ENCODE data around the gene CDHR2.

CDHR2 gene, protein sequence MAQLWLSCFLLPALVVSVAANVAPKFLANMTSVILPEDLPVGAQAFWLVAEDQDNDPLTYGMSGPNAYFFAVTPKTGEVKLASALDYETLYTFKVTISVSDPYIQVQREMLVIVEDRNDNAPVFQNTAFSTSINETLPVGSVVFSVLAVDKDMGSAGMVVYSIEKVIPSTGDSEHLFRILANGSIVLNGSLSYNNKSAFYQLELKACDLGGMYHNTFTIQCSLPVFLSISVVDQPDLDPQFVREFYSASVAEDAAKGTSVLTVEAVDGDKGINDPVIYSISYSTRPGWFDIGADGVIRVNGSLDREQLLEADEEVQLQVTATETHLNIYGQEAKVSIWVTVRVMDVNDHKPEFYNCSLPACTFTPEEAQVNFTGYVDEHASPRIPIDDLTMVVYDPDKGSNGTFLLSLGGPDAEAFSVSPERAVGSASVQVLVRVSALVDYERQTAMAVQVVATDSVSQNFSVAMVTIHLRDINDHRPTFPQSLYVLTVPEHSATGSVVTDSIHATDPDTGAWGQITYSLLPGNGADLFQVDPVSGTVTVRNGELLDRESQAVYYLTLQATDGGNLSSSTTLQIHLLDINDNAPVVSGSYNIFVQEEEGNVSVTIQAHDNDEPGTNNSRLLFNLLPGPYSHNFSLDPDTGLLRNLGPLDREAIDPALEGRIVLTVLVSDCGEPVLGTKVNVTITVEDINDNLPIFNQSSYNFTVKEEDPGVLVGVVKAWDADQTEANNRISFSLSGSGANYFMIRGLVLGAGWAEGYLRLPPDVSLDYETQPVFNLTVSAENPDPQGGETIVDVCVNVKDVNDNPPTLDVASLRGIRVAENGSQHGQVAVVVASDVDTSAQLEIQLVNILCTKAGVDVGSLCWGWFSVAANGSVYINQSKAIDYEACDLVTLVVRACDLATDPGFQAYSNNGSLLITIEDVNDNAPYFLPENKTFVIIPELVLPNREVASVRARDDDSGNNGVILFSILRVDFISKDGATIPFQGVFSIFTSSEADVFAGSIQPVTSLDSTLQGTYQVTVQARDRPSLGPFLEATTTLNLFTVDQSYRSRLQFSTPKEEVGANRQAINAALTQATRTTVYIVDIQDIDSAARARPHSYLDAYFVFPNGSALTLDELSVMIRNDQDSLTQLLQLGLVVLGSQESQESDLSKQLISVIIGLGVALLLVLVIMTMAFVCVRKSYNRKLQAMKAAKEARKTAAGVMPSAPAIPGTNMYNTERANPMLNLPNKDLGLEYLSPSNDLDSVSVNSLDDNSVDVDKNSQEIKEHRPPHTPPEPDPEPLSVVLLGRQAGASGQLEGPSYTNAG (N-terminal part only)

DNA sequence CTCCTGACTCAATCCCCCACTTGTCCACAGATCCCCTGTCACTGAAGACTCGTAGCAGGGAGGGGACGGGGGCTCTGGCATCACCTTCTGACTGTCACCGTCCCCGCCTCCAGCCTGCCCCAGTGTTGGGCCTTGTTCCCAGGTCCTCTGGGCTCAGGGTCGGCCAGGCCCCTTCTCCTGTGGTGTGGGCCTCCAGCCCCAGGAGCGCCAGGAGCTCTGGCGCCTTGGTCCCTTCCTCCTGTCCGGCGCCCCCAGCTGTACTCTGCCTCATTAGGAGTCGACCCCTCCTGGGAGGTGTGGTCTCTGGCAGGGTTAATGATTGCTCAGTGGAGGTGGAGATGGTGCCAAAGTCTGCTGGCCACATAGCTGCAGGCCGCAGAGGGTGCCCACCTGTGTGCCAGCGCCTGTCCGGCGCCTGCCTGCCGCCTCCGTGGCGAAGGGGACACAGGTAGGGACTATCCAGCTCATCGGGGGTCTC, at the start of gene CDHR2:
CDHR2 (plus strand) TSS at position 376 of the 478 bp plus-strand sequence. CDS start 16,011 bp downstream, outside the sequence.
- no peak for DNase-seq

DNA sequence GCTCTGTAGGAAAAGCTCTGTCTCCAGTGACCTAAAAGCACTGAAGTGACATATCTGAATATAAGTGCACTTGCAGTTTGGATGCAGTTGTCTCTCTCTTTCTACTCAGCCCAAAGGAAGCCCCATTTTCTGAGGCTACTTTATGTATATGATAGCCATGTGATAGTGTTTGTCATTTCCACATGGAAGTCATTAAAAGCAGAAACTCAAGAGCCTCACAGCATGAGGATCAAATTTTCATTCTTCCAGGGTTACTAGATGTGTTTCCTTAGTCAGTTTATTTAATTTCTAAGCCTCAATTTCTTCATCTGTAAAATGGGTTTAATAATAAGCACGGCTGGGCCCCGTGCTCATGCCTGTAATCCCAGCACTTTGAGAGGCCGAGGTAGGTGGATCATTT, 48.6 kb upstream of the CDHR2 start:
- no peak for DNase-seq

DNA sequence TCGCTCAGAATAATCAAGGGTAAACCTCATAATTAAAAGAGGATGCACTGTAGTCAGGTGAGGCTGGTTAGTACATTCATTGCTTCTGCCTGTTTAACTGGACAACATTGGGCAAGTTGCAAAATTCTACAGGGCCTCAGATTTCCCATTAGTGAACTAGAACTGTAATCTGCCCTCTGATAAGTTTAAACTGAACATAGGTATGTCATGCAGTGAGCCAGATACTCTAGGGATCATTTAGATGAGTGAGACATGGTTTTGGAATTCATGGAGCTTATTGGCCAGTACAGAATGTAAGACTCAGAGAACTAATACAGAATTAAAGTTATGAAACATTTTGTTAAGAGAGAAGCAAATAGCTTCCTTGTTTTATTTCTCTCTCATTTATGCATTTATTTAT, 47.8 kb upstream of the CDHR2 start:
- no peak for DNase-seq

DNA sequence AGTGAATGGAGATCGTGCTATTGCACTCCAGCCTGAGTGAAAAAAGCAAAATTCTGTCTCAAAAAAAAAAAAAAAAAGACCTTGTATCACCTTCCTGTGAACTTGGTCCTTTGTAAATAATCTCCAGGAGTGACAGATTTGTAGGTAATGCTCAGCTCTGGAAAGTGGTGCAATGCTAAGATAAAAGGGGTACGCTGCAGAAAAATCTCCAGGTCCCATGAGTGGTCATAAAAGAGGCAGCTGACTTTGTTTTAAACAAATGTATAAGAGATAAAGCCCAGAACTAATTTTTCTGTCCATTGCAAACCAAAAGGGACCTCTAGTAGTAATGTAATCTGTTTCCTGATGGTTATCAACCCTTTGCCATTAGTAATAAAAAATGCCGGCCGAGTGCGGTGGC, 45.6 kb upstream of the CDHR2 start:
- no peak for DNase-seq

DNA sequence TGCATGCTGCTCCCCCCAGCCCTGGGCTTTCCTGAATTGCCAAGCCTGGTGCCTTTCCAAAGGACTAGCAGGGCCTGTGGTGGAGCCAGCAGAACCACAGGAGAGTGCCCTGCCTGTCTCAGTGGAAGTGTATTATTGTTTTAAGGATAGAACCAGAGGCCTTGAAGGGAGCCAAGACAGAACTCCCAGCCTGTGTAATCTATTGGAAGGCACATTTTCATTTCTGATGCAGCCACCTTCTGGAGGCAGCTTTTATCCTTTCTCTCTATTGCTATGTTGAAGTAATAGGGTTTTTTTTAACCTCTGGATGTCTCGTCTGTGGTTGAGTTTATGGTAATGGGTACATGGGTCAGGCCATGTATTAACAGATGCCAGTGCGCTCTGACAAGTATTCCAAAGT, 41.2 kb upstream of the CDHR2 start:
- no peak for DNase-seq

DNA sequence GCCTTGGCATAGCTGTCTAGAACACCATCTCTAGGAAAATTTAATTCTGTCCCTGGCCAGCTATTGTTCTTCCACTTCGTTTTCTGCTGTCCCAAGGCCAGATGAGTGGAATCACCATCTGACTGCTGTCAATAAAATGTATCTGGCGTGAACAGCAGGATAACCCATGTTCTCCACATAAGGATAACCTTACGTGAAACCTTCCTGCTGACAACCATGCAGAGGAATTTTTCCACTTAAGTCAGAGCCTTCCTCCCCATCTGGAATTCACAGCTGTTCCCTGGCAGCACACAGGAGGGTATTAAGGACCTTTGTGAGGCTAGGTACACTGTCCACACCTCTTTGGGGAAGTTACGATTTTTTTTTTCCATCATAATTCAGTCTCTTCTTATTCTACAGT, 40.5 kb upstream of the CDHR2 start:
- no peak for DNase-seq

DNA sequence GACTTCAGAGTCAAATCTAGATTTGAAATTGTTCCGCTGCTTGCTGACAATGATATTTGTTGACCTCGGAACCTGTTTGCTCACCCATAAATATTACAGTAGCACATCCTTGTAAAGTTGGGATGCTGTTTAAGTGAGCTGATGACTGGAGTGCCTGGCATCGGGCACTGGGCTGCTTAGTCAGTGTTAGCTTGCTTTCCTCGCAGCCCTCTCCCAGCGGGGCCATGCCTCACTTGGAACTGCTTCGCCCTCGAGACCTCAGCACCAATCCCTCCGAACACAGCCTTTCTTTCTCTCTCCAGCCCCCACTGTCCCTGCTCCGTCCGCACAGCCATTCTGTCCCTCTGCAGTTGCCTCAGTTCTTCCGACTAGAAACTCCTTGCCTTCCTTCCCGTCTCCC, 35.4 kb upstream of the CDHR2 start:
- DNase-seq, result no peak

DNA sequence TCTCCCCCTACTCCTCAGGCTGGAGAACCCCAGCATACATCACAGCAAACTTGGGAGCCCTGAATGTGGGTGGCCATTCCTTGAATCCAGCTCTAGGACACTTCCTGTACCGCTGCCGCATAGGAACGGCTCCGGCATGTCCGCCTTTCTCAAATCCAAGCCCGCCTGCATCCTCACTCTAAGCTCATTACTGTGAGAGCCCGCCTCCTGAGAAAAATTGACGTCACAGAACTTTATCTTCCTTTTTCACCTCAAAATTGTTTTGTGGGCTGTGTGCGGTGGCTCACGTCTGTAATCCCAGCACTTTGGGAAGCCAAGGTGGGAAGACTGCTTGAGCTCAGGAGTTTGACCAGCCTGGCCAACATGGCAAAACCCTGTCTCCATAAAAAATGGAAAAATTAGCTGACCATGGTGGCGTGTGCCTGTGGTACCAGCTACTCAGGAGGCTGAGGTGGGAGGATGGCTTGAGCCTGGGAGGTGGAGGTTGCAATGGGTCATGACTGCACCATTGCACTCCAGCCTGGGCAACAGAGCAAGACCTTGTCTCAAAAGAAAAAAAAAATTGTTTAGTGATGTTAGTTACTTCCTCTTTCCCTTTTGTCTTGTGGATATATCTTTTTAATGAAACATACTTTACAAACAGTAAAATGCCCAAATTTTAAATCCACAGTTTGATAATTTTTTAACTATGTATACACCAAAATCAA, 34.7 kb upstream of the CDHR2 start:
- DNase-seq, result no peak

DNA sequence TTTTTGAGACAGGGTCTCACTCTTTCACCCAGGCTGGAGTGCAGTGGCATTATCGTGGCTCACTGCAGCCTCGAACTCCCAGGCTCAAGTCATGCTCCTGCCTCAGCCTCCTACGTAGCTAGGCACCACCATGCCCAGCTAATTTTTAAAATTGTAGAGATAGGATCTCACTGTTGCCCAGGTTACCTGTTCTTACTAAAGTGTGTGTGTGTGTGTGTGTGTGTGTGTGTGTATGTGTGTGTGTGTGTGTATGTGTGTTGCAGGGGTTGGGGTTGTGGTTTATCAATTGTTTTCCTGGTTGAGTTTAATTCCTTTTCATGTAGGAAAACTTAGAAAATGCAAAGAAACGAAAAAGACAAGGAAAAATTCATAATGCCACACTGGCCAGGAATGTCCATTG, 33.7 kb upstream of the CDHR2 start:
- no peak for DNase-seq

DNA sequence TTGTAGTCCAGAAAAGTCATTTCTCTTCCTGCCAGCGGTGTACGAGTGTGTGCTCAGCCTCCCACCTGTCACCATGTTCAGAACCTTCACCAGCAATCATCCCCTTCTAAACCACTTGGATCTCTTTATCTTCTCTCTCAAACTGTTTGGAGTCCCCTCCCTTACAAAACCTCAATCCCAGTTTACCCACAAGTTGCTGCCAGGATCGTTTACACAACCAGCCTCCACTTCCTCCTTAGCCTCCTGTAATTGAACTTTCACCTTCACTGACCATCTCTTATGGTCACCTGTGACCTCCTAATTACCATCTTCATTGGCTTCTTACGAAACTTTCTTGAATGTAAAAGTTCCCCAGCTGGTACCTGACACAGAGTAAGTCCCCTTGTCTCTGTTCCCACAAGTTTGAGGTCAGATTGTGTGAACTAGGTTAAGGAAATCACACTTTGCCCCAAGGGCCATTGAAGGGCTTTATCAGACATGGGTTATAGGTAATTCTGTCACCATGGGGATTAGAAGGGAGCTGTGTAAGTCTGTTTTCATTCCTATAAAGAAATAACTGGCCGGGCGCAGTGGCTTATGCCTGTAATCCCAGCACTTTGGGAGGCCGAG, 32.0 kb upstream of the CDHR2 start:
- no peak for DNase-seq

DNA sequence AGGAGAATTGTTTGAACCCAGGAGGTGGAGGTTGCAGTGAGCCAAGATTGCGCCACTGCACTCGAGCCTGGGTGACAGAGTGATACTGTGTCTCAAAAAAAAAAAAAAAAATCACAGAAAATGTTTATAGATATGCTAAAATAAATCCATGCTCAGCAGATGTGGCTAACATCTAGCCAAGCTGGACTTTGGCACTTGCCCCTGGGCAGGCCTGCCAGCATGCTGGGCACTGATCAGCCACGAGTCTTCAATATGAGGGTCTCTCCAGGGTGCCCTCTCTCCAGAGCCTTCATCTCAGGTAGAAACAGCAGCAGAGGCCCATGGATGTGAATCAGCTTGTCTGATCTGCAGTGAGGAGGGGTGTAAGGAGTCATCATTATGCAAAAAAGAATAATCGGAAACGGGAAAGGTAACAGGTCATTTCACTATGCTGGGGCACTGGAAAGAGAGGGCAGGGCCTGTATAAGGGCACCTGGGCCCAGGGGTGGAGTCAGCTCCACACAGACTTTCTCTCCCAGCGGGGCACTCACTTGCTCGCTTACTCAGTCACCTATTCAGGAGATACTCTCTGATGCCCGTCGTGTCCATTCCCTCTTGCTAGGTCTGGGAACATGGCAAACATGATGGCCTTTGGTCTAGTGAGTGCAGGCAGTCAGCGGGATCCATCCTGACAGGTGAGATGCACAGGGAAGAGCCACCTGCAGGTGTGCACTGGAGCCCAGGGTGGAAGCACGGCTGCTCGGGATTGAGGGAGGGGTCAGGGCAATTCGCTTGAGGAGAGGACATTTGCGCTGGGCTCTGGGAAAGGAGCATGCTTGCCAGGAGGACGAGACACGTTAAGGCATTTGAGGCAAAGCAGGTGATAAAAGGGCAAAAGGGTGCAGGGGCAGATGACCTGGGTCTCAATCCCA, 29.1 kb upstream of the CDHR2 start:
- no peak for DNase-seq

DNA sequence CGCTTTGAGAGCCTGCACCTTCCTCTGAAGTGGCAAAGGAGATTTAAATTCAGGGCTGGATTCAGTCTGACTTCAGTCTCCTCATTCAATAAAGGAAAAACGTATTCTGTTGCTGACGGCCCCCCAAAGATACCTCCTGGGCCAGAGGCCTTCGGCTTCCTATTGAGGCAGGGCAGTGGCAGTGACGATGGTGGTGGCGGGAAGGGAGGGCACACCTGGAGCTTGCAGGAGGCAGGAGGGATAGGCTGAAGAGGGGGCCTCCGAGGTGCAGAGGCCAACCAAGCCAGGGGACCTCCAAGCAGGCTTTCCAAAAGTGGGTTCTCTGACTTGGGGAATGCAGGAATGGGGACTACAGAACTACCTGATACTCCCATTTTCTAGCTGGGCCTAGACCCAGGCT, 27.9 kb upstream of the CDHR2 start:
- no peak for DNase-seq

DNA sequence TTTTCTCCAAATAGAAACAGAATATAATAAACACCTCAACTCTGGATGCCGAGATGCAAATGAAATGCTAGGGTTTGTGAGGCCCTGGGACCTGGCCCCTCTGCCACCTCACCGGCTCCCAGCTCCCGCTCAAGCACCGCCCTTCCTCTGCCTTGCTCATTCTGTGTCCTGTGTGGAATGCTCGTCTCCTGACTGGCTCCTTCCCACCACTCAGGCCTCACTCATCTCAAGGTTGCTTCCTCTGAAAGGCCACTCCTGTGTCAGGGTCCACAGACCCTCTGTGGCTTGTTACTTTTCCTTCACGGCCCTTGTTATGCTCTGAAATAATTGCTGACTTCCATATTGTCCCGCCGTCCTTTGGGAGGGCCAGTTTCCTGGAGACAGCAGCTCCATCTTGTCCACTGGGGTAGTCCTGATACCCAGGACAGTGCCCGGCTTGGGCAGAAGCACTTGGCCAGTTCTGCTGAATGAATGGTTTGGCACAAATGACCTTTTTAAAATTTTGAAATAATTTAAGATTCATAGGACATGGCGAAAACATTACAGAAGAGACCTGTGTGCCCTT, 27.4 kb upstream of the CDHR2 start:
- no peak for DNase-seq

DNA sequence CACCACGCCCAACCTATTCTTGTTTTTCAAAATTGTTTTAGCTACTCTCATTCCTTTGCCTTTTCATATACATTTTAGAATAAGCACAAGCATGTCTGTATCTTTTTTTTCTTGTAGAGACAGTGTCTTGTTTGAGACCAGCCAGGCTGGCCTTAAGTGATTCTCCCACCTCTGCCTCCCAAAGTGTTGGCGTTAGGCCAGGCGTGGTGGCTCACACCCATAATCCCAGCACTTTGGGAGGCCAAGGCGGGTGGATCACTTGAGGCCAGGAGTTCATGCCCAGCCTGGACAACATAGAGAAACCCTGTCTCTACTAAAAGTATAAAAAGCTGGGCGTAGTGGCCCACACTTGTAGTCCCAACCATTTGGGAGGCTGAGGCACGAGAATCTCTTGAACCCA, 25.0 kb upstream of the CDHR2 start:
- DNase-seq, result no peak

DNA sequence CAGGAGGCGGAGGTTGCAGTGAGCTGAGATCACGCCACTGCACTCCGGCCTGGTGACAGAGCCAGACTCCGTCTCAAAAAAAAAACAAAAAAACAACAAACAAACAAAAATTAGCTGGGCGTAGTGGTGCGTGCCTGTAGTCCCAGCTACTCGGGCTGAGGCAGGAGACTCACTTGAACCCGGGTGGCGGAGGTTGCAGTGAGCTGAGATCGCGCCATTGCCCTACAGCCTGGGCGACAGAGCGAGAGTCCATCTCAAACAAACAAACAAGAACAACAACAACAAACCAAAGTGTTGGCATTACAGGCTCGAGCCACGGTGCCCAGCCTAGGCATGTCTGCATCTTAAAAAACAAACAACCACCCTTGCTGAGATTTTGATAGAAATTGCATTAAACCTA, 24.2 kb upstream of the CDHR2 start:
- no peak for DNase-seq

DNA sequence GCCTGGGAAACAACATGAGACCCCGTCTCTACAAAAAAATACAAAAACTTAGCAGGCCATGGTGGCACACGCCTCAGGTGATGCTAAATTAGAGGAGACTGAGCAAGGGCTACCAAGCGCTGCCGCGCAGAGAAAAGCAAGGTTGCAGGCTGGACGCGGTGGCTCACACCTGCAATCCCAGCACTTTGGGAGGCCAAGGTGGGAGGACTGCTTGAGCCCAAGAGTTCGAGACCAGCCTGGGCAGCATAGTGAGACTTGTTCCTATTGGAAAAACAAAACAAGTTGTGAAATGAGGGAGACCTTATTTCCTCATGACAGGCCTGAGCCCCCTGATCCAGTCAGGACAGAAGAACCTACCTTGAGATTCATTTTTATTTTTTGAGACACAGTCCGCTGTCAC, 23.5 kb upstream of the CDHR2 start:
- no peak for DNase-seq

DNA sequence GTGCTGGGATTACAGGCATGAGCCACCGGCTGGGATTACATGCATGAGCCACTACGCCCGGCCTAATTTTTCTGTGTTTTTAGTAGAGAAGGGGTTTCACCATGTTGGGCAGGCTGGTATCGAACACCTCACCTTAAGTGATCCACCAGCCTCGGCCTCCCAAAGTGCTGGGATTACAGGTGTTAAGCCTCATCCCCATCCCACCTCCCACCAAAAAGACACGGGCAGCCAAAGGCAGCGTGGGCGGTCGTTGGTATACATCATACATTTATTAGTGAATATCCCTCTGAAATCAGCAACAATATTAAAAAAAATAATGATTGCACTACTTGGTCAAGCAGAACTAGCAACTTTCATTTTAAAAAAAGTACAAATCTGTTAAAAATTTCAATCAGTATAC, 22.7 kb upstream of the CDHR2 start:
- DNase-seq, result no peak

DNA sequence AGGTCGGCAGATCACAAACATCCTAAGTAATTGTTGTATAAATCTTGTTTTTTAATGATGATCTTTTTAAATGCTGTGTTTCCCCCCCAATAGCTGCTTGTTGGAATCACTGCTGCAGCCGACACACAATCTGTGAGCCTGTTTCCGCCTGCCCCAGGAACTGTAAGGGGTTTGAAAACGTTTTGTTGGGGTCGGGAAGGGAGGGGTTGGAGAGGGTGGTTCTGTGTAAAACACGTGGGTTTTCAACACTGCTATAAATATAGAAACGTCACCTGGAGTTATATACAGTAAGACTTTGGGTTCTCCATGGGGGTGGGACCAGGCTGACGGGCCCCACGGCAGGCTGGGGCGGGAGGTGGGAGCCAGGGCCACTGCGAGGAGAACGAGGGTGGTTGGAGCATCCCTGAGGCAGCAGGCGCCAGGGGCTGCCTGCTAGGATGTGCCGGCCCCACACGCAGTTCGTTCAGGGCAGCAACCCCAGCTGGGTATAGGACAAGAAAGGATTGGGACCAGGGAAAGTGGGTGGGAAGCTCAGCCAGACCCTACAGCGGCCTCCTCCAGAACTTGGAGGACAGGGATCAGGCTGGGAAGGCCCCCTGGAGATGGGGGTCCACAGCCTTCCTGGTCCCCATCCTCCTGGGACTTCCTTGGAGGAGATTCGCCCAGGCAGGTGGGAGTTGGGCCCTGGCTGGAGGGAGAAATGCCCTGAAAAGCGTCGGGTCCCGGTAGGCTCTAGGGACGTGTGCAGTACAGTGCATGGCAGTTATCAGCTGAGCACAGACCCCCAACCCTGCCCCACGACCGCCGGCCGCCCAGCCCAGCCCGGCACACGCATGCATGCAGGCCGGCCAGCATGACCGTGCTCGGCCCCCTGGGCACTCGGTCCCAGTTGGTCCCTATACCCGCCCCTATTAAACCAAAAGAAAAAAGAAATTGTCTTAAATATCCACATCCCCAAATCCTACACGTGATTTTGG, 21.6 kb upstream of the CDHR2 start:
- no peak for DNase-seq

DNA sequence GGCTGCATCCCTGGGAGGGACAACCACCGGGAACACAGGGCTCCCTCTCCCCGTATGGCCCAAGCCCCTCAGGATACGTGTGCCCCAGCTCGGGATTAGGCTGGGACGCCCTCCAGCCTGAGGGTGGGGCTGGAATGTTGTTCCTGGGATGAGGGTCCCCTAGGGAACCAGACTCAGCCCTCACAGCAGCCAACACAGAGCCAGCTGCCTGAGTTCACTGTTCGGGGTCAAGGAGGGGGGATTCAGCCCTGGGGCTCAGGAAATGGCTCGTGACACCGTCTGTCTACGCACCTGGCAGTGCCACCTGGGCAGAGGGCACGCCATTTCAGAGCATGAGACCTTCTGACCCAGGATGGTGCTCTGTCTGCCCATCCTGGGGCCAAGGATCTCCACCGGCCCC, 20.8 kb upstream of the CDHR2 start:
- no peak for DNase-seq
